Activated CD8-positive, alpha-beta memory T cell treated with anti-CD3 and anti-CD28 coated beads, Interleukin-2, amount 50 U/mL, for 48 hours (primary cell): ENCODE results near the gene CRP.
"Not testable (repeated sequence)": the region's sequence is repeated elsewhere in the genome, so short reads cannot be mapped to it uniquely, and the experiment has no call there.

Source experiments
- DNase-seq: peaks from one replicate; pipeline ENCODE4 v3.0.0-alpha.2; 2020

CRP gene

GRCh38 chr1:159714529-159714928 is at the start of gene CRP:
Gene CRP, minus strand, starts transcription at chr1:159714589. Its CDS starts 104 bp downstream, at chr1:159714485.
- DNase-seq: no peak

- DNase-seq: no peak
These were observed 49.3 kb upstream of the CRP start for GRCh38 chr1:159763686-159764085.

GRCh38 chr1:159756397-159756796 is 42.0 kb upstream of the CRP start:
- DNase-seq: no peak

- DNase-seq: no peak
These were observed 41.1 kb upstream of the CRP start for GRCh38 chr1:159755451-159756007.

- no peak for DNase-seq
These were observed 39.0 kb upstream of the CRP start for GRCh38 chr1:159753386-159753785.

- DNase-seq: no peak
These were observed 37.8 kb upstream of the CRP start for GRCh38 chr1:159752135-159752580.

- no peak for DNase-seq
These were observed 36.6 kb upstream of the CRP start for GRCh38 chr1:159751031-159751430.

- no peak for DNase-seq
These were observed 36.2 kb upstream of the CRP start for GRCh38 chr1:159750621-159751020.

GRCh38 chr1:159749630-159750029 is 35.2 kb upstream of the CRP start:
- no peak for DNase-seq

- DNase-seq: no peak
These were observed 34.0 kb upstream of the CRP start for GRCh38 chr1:159748370-159748769.

GRCh38 chr1:159746666-159747065 is 32.3 kb upstream of the CRP start:
- DNase-seq: no peak

- no peak for DNase-seq
These were observed 29.4 kb upstream of the CRP start for GRCh38 chr1:159743651-159744410.

GRCh38 chr1:159737238-159737916 is 23.0 kb upstream of the CRP start:
- no peak for DNase-seq

- DNase-seq: not testable (repeated sequence)
These were observed 8.8 kb upstream of the CRP start for GRCh38 chr1:159723188-159723587.

- no peak for DNase-seq
These were observed 5.6 kb upstream of the CRP start for GRCh38 chr1:159719990-159720389.

GRCh38 chr1:159715855-159716254 is 1.5 kb upstream of the CRP start:
- no peak for DNase-seq

GRCh38 chr1:159712080-159712479 is 2.3 kb downstream of the CRP start:
- DNase-seq: no peak

GRCh38 chr1:159707472-159708260 is 6.7 kb downstream of the CRP start:
- no peak for DNase-seq

GRCh38 chr1:159705904-159706256 is 8.5 kb downstream of the CRP start:
- DNase-seq: no peak

GRCh38 chr1:159705251-159705903 is 9.0 kb downstream of the CRP start:
- DNase-seq: no peak

GRCh38 chr1:159704481-159704880 is 9.9 kb downstream of the CRP start:
- DNase-seq: no peak

- no peak for DNase-seq
These were observed 14.1 kb downstream of the CRP start for GRCh38 chr1:159700312-159700711.

GRCh38 chr1:159699653-159700052 is 14.7 kb downstream of the CRP start:
- DNase-seq: no peak
